Fibroblast of lung (primary cell): Measurements from ENCODE around the gene PSMB2. TPM values are rescaled to one million over a fixed set of nuclear protein-coding genes. Genes with fewer than 3 reads are reported as not detected.
A peak's percentile ranks its signal among the peaks of the same experiment; 100 is the strongest.

Experiments used
- DNase-seq, 2 donors: peaks; one replicate each; pipeline versions ENCODE4 v3.0.0 to v3.0.0-alpha.2; 2010; ENCODE audit warnings: low read depth in 2 of 2
- H2AFZ ChIP-seq: 2 replicates; pipeline ENCODE4 v1.5.1; 2012; ENCODE audit warnings: low read length, control low read depth, inconsistent platforms
- H3K27ac ChIP-seq: 2 replicates; pipeline ENCODE4 v1.5.1; 2011; ENCODE audit warnings: low read length, control low read depth; ENCODE audit not compliant: insufficient read depth
- H3K27me3 ChIP-seq: 2 replicates; pipeline ENCODE4 v1.5.1; 2011; ENCODE audit warnings: mild to moderate bottlenecking, low read length; ENCODE audit not compliant: control insufficient read depth, insufficient read depth
- H3K36me3 ChIP-seq: 2 replicates; pipeline ENCODE4 v1.5.1; 2011; ENCODE audit warnings: low read length; ENCODE audit not compliant: control insufficient read depth, insufficient read depth
- H3K4me1 ChIP-seq: 2 replicates; pipeline ENCODE4 v1.5.1; 2011; ENCODE audit warnings: low read length; ENCODE audit not compliant: control insufficient read depth, insufficient read depth; ENCODE audit errors: extremely low read depth
- H3K4me2 ChIP-seq: 2 replicates; pipeline ENCODE4 v1.5.1; 2011; ENCODE audit warnings: low read length, control low read depth; ENCODE audit not compliant: insufficient read depth; ENCODE audit errors: extremely low read depth
- H3K4me3 ChIP-seq, 4 experiments: fragments of 200-600 bp in 1 of 4; sonication (generic) in 1 of 4; replicated peaks in 1 of 4; 2 replicates each; pipeline ENCODE4 v1.5.1; 2011 to 2016; ENCODE audit warnings: low read length in 4 of 4, low read depth in 3 of 4, mild to moderate bottlenecking in 3 of 4, control low read depth in 2 of 4, inconsistent platforms in 1 of 4, mixed read lengths in 1 of 4; ENCODE audit not compliant: insufficient read depth in 1 of 4; ENCODE audit errors: control extremely low read depth in 1 of 4
- H3K79me2 ChIP-seq: 2 replicates; pipeline ENCODE4 v1.5.1; 2012; ENCODE audit warnings: mild to moderate bottlenecking, low read length, inconsistent platforms; ENCODE audit not compliant: control insufficient read depth, insufficient read depth
- H3K9ac ChIP-seq: 2 replicates; pipeline ENCODE4 v1.5.1; 2011; ENCODE audit warnings: mild to moderate bottlenecking, low read length, control low read depth; ENCODE audit not compliant: insufficient read depth
- H3K9me3 ChIP-seq: 2 replicates; pipeline ENCODE4 v1.5.1; 2012; ENCODE audit warnings: low read depth, low read length; ENCODE audit not compliant: control insufficient read depth, insufficient read depth
- H4K20me1 ChIP-seq: 2 replicates; pipeline ENCODE4 v1.5.1; 2011; ENCODE audit warnings: low read length; ENCODE audit not compliant: control insufficient read depth, insufficient read depth; ENCODE audit errors: extremely low read depth
- EZH2 ChIP-seq: IDR thresholded peaks from 2 replicates; pipeline ENCODE4 v1.5.1; 2012; ENCODE audit warnings: low read length, control low read depth, mild to moderate bottlenecking; ENCODE audit errors: missing control alignments
- polyA plus RNA-seq, 2 donors: library from polyadenylated mRNA; depleted of rRNA in 1 of 2; stranded (reverse) in 1 of 2; unstranded in 1 of 2; fragments of >200 nt; gene quantifications; 2 replicates each; pipeline ENCODE4 v1.2.1, GENCODE V29; 2011 to 2012; ENCODE audit warnings: missing spikeins in 1 of 2
- total RNA-seq: library from RNA; depleted of rRNA; stranded (reverse); fragments of >200 nt; gene quantifications from 2 replicates; pipeline ENCODE4 v1.2.1, GENCODE V29; 2014
- TF ChIP-seq, protein P1 (sequence below), 2 donors: IDR thresholded peaks in 1 of 2; conservative IDR thresholded peaks in 1 of 2; 1 replicate in 1 of 2; 2 replicates in 1 of 2; pipeline ENCODE4 v1.5.1; 2011 to 2012; ENCODE audit warnings: low read length in 2 of 2, control low read depth in 1 of 2, inconsistent platforms in 1 of 2, low read depth in 1 of 2, mild to moderate bottlenecking in 1 of 2

Gene PSMB2
- total and polyA plus RNA-seq, 2 donors (not counting 1 experiment from before 2014, with no cell fraction given), result 18.3 to 66.8 TPM

DNA sequence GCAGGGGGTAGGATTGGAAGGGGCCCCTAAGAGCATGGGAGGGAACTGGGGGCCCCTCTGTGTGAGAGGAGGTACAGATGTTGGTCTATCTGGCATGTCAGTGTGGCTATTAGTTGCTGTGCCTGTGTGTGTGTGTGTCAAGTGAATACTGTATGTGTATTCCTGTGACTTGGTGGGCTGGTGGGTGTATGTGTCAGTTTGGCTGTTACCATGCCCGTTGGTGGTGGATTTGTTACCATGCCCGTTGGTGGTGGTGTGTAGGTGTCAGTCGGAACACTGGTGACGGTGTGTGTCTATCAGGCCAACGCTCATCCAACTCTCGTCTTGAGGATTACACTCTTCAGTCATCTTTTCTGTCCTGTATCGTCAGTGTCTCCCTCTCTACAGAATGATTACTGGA is 45.6 kb downstream of the PSMB2 start:
- H4K20me1 ChIP-seq, result no peaks in the 10 kb centered on the region
- H3K36me3 ChIP-seq, result no peaks in the 10 kb centered on the region
- no peak overlapping the region for H3K9ac ChIP-seq
- no peak overlapping the region for H3K27ac ChIP-seq
- H2AFZ ChIP-seq, result no peak overlapping the region
- no peaks in the 10 kb centered on the region for H3K4me1 ChIP-seq
- no peak overlapping the region for H3K4me2 ChIP-seq
- no peaks in the 10 kb centered on the region for H3K9me3 ChIP-seq
- DNase-seq, result no peak
- H3K79me2 ChIP-seq, result no peaks in the 10 kb centered on the region
- H3K4me3 ChIP-seq, result no peak overlapping the region
- H3K27me3 ChIP-seq, result no peaks in the 10 kb centered on the region
- no peak for TF ChIP-seq EZH2
- TF ChIP-seq, protein P1, sequence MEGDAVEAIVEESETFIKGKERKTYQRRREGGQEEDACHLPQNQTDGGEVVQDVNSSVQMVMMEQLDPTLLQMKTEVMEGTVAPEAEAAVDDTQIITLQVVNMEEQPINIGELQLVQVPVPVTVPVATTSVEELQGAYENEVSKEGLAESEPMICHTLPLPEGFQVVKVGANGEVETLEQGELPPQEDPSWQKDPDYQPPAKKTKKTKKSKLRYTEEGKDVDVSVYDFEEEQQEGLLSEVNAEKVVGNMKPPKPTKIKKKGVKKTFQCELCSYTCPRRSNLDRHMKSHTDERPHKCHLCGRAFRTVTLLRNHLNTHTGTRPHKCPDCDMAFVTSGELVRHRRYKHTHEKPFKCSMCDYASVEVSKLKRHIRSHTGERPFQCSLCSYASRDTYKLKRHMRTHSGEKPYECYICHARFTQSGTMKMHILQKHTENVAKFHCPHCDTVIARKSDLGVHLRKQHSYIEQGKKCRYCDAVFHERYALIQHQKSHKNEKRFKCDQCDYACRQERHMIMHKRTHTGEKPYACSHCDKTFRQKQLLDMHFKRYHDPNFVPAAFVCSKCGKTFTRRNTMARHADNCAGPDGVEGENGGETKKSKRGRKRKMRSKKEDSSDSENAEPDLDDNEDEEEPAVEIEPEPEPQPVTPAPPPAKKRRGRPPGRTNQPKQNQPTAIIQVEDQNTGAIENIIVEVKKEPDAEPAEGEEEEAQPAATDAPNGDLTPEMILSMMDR (conservative IDR thresholded peaks at IDR 0.05 in 1 of 2, IDR thresholded peaks at IDR 0.05 in 1 of 2; ENCODE audit: low read depth in 1 of 2, low read length in 2 of 2), result no peak

DNA sequence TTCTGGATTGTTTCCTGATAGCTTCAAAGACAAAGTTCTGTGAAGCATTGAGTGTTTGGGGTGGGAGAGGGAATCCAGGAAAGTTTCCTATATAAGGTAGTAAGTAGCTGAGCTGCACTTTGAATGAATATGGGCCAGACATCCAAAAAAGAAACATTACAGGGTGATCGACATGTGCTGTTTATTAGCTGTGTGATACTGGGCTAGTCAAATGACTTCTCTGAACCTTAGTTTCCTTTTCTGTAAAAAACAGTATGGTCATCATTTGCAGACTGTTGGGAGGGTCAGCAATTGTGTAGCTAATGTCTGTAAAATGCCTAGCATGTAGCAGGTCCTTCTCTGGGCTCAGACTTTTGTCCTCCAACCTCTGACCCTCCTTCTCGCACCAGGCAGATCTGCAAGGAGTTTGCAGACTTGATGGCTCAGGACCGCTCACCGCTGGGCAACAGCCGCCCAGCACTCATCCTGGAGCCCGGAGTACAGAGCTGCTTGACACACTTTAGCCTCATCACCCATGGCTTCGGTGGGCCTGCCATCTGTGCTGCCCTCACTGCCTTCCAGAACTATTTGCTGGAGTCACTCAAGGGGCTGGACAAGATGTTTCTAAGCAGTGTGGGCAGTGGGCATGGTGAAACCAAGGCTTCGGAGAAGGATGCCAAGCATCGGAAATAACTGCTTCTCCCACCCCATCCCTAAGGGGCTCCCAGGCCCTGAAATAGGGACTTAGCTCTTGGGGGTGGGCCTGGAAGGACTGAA is 47.1 kb downstream of the PSMB2 start:
- no peaks in the 10 kb centered on the region for H3K4me1 ChIP-seq

DNA sequence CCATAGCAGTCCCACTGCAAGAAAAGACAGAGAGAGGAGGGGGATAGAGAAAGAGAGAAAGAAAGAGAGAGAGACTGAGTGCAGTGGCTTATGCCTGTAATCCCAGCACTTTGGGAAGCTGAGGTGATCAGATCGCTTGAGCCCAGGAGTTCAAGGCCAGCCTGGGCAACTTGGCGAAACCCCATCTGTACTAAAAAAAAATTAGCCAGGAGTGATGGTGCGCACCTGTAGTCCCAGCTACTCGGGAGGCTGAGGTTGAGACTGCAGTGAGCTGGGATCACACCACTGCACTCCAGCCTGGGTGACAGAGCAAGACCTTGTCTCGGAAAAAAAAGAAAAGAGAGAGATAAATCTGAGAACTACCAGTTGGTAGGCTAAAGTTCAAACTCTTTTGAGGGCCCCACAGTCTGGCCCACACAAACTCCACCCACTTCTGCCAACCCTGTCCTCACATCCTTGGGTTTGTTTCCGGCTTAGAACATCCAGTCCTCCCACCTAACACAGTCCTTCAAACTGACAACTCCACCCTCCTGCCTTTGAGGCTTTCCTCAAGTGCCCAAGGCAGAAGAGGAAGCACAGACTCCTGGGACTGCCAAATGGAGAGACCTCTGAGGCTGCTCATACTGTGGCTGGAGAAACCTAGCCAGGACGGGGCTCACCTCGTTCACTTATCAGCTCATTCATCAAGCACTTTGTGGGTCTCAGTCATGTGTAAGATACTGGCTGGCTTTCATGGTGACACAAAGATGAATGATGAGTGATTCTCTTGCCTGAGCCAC is 48.1 kb downstream of the PSMB2 start:
- Histone ChIP-seq H3K4me1 (no peaks in the 10 kb centered on the region), H3K9ac (no peak overlapping the region), H3K9me3 (no peaks in the 10 kb centered on the region), H3K27me3 (no peaks in the 10 kb centered on the region), H3K27ac (no peak overlapping the region), H3K4me3 (no peak overlapping the region), H3K36me3 (no peaks in the 10 kb centered on the region), H3K79me2 (no peaks in the 10 kb centered on the region), H3K4me2 (no peak overlapping the region), H4K20me1 (no peaks in the 10 kb centered on the region), H2AFZ (no peak overlapping the region)
- TF ChIP-seq, protein P1 (conservative IDR thresholded peaks at IDR 0.05 in 1 of 2, IDR thresholded peaks at IDR 0.05 in 1 of 2; ENCODE audit: low read depth in 1 of 2, low read length in 2 of 2), result no peak
- TF ChIP-seq EZH2, result no peak
- DNase-seq, result peak; percentile 18 to 44

More for the DNA sequence above, 47.1 kb downstream of the PSMB2 start:
- Histone ChIP-seq H3K4me2 (no peak overlapping the region), H3K9me3 (no peaks in the 10 kb centered on the region), H2AFZ (no peak overlapping the region), H3K9ac (no peak overlapping the region), H3K79me2 (no peaks in the 10 kb centered on the region), H3K4me3 (no peak overlapping the region), H4K20me1 (no peaks in the 10 kb centered on the region), H3K27ac (no peak overlapping the region), H3K36me3 (no peaks in the 10 kb centered on the region), H3K27me3 (no peaks in the 10 kb centered on the region)
- DNase-seq, result no peak
- TF ChIP-seq EZH2, result no peak
